ENCODE measurements around the gene BAG5. TPM values are rescaled to one million over a fixed set of nuclear protein-coding genes. Genes with fewer than 3 reads are reported as not detected.

Gene BAG5
- total RNA-seq, 1 donor from 2014 or later = 29.8 TPM

GRCh38 chr14:103537175-103537990, 25.1 kb downstream of the BAG5 start:
- intact Hi-C loops (cut with DNase I) = no loop called here
- Histone ChIP-seq H3K27me3 (ENCODE audit: low read depth) (no peaks in the 10 kb centered on the region), H3K36me3 (peaks cover 23% of the 10 kb centered on the region), H3K27ac (no peak overlapping the region), H3K9me3 (no peaks in the 10 kb centered on the region), H3K4me3 (no peak overlapping the region), H3K4me1 (peaks cover 36% of the 10 kb centered on the region)
- TF ChIP-seq CTCF (IDR thresholded peaks at IDR 0.05) = no peak
- no peak for DNase-seq
- ATAC-seq = no peak

DNA sequence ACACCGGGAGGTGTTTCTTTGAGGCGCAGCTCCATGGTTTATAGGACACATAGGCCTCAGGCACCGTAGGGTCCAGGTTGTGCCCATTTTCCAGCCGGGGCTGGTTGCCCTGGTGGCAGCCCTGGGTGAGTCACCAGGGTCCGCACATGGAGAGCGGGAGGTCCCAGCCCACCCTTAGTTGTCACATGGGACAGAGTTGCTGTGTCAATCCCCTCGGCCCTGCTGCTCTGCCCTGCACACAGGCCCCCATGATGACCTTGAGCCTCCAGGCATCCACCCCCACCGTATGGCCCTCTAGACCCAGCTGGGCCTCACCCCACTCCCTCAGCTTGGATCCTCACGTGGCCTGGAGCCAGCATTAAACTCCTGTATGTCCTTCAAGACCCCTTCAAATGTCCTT, 25.8 kb downstream of the BAG5 start:
- Histone ChIP-seq H3K36me3 (peaks cover 23% of the 10 kb centered on the region), H3K4me1 (peaks cover 29% of the 10 kb centered on the region), H3K27ac (no peak overlapping the region), H3K4me3 (no peak overlapping the region), H3K27me3 (ENCODE audit: low read depth) (no peaks in the 10 kb centered on the region), H3K9me3 (no peaks in the 10 kb centered on the region)
- DNase-seq (no peak), ATAC-seq (no peak)
- intact Hi-C loops (cut with DNase I) = no loop called here
- TF ChIP-seq CTCF (IDR thresholded peaks at IDR 0.05) = no peak

GRCh38 chr14:103535891-103536565, 26.4 kb downstream of the BAG5 start:
- no peak for ATAC-seq
- intact Hi-C loops (cut with DNase I) = no loop called here
- H3K27ac ChIP-seq = no peak overlapping the region
- peaks cover 23% of the 10 kb centered on the region for H3K36me3 ChIP-seq
- peaks cover 25% of the 10 kb centered on the region for H3K4me1 ChIP-seq
- no peak overlapping the region for H3K4me3 ChIP-seq
- no peaks in the 10 kb centered on the region for H3K27me3 ChIP-seq (ENCODE audit: low read depth)
- TF ChIP-seq CTCF (IDR thresholded peaks at IDR 0.05) = no peak
- DNase-seq = no peak
- H3K9me3 ChIP-seq = no peaks in the 10 kb centered on the region

DNA sequence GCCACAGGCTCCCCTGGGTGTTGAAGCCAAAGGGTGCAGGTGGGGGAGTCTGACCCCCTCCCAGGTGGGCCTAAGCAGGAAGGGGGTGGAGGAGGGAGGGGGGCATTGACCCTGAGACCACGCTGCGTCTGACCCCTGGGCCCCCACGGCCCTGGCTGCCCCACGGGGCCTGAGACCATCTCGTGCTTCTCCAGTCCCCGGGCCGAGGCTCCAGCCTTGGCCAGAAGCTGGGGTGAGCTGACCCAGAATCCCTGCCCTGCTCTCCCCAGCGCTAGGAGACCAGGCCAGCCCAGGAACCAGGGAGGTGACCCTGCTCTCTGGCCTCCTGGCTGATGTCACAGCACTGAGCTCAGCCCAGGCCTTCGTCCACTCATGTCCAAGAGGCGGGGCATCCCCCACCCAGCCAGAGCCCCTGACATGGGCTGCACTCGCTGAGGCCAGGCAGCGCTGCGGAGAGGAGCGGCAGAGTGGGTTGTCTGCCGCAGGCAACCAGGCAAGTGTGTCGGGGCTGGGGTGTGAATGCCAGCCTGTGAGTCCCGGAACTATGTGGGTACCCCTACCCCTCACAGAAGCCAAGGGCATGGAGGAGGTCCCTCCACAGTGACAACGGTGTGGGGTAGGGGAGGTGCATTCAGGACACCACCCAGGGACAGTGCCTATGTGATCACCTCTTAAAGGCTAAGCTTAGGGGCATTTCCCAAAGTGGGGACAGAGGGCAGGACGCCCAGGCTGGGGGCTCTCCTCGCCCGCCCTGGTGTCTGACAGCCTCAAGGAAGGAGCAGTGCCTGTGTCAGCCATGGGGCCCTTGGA, 27.2 kb downstream of the BAG5 start:
- Histone ChIP-seq H3K4me3 (no peak overlapping the region), H3K27me3 (ENCODE audit: low read depth) (no peaks in the 10 kb centered on the region), H3K4me1 (peaks cover 22% of the 10 kb centered on the region), H3K36me3 (peaks cover 23% of the 10 kb centered on the region), H3K9me3 (no peaks in the 10 kb centered on the region), H3K27ac (no peak overlapping the region)
- ATAC-seq (no peak), DNase-seq (no peak)
- intact Hi-C loops (cut with DNase I) = no loop called here
- no peak for TF ChIP-seq CTCF (IDR thresholded peaks at IDR 0.05)

DNA sequence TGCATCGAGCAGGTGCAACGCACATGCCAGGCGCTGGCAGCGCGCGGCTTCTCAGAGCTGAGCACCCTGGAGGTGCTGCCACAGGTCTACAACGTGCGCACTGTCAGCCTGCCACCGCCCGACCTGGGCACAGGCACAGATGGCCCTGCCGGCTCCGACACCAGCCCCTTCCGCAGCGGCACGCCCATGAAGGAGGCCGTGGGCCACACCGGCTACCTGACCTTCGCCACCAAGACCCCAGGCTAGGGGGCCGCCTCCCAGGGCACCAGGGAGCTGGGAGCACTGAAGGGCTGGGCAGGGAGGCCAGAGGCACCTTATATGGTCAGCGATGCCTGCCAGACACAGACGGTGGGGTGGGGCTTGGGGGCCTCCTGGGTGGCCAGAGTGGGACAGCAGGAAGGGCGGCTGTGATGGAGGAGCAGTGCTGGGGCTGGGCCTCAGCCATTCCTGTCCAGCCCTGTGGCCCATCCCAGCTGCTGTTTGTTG, 27.8 kb downstream of the BAG5 start:
- Histone ChIP-seq H3K36me3 (peaks cover 23% of the 10 kb centered on the region), H3K27me3 (ENCODE audit: low read depth) (no peaks in the 10 kb centered on the region), H3K4me3 (no peak overlapping the region), H3K4me1 (peaks cover 25% of the 10 kb centered on the region), H3K9me3 (no peaks in the 10 kb centered on the region), H3K27ac (no peak overlapping the region)
- TF ChIP-seq CTCF (IDR thresholded peaks at IDR 0.05) = no peak
- intact Hi-C loops (cut with DNase I) = no loop called here
- ATAC-seq (no peak), DNase-seq (no peak)

Measured in lower lobe of right lung (tissue), 2 donors.